Measurements from ENCODE around the gene LRP1B. TPM values are rescaled to one million over a fixed set of nuclear protein-coding genes. Genes with fewer than 3 reads are reported as not detected.

Gene LRP1B
- total RNA-seq, 4 donors from 2014 or later: 3.6 to 10.1 (median 6.1) TPM

DNA sequence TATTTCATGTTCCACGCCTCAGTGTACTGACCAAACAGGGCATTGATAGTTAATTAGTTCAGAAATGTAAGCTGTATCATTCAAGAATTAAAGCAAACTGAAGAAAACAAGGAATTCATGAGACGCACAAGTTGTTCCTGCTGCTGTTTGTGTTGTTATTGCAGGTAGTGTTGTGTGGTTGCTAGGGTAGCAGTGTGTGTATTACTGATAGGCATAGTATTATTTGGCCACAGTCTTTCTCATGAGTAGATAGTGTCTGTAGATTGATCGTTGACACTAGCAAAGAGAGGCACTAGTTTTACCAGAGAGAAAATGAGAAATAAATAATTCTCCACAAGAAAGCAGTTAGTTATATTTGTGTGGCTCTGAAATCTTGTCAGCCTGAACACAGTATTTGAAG, 548.6 kb downstream of the LRP1B start:
- TF ChIP-seq, protein P1, sequence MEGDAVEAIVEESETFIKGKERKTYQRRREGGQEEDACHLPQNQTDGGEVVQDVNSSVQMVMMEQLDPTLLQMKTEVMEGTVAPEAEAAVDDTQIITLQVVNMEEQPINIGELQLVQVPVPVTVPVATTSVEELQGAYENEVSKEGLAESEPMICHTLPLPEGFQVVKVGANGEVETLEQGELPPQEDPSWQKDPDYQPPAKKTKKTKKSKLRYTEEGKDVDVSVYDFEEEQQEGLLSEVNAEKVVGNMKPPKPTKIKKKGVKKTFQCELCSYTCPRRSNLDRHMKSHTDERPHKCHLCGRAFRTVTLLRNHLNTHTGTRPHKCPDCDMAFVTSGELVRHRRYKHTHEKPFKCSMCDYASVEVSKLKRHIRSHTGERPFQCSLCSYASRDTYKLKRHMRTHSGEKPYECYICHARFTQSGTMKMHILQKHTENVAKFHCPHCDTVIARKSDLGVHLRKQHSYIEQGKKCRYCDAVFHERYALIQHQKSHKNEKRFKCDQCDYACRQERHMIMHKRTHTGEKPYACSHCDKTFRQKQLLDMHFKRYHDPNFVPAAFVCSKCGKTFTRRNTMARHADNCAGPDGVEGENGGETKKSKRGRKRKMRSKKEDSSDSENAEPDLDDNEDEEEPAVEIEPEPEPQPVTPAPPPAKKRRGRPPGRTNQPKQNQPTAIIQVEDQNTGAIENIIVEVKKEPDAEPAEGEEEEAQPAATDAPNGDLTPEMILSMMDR (IDR thresholded peaks at IDR 0.05): no peak
- DNase-seq (ENCODE audit: low spot score): no peak
- ATAC-seq (ENCODE audit: low FRiP score): no peak

DNA sequence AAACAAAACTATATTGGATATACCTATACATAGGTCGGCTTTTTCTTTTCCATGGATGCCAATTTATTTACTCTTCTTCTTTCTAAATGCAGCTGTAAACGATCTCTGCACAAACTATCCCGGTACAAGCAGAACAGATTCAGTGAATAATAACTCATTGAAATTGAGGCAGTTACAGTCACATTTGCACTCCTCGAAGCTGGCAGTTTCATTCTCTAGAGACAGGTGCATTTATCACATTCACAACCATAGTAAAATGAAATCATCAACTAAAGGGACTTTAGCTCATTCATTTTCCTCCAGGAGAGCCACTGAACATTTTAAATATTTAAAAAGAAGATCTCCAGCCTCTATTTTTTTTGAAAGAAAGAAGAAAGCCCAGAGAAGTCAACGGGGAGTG, 551.7 kb downstream of the LRP1B start:
- DNase-seq (ENCODE audit: low spot score) (no peak), ATAC-seq (ENCODE audit: low FRiP score) (no peak)
- TF ChIP-seq, protein P1 (IDR thresholded peaks at IDR 0.05): no peak

DNA sequence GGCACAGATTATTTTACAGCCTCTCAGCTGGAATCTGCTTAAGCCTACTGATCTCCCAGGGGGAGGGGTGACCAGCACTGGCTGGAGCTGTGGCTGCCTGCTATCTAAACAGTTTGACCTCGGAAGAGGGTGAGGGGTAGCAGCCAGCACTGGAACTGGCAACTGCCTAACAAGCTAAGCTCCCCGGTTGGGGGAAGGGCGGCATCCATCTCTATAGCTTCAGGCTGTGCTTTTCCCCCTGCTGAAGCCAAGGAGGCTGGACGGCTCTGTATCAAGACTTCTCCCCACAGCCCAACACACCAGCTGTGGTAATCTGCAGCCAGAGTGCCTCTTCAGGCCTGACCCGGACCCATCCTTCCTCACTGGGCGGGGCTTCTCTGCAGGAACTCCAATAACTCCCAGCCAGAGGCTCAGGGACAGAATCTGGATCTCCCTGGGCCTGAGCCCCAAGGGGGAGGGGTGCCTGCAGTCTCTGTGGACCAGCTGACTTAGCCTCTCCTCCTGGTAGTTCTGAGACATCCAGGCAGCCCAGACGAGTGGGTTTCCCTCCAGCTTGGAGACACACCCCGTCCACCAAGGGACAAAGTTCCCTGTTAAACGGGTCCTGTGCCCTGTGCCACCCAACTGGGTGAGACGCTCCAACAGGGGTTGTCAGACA, 560.2 kb downstream of the LRP1B start:
- ATAC-seq (ENCODE audit: low FRiP score) (no peak), DNase-seq (ENCODE audit: low spot score) (no peak)
- TF ChIP-seq, protein P1 (IDR thresholded peaks at IDR 0.05): no peak

DNA sequence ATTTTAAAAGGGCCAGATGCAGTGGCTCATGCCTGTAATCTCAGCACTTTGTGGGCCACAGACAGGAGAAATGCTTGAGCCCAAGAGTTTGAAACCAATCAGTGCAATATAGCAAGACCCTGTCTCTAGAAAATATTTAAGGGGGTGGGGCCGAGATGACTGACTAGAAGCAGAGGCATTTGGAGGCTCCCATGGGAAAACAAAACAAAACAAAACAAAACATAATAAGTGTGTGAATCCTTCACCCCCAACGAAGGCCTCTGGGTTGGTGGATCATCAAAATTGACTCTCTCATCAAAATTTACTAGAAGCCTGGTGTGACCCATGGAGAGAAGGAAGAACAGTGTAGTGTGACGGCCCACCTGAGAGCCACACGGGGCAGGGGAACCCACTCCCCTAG, 560.9 kb downstream of the LRP1B start:
- TF ChIP-seq, protein P1 (IDR thresholded peaks at IDR 0.05): no peak
- ATAC-seq (ENCODE audit: low FRiP score): no peak

DNA sequence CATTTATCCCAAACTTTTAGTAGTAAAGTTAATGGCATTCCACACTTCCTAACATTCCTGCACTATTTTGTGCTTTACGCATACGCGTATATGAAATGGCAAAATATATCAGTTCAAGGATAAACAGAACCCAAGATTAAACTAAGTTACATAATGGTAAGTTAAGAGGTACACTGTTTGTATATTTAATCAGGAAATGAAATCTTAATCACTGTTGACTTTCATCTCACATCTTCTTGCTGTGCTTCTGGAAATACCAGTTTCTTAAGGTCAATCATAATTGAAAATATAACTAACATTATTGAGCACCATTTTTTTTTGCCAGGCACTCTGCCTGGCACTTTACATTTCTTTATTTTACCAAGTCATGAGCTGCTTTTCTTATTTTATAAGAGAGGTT, 565.2 kb downstream of the LRP1B start:
- ATAC-seq (ENCODE audit: low FRiP score) (no peak), DNase-seq (ENCODE audit: low spot score) (no peak)
- TF ChIP-seq, protein P1 (IDR thresholded peaks at IDR 0.05): no peak

More for the DNA sequence above, 560.9 kb downstream of the LRP1B start:
- no peak for DNase-seq (ENCODE audit: low spot score)

DNA sequence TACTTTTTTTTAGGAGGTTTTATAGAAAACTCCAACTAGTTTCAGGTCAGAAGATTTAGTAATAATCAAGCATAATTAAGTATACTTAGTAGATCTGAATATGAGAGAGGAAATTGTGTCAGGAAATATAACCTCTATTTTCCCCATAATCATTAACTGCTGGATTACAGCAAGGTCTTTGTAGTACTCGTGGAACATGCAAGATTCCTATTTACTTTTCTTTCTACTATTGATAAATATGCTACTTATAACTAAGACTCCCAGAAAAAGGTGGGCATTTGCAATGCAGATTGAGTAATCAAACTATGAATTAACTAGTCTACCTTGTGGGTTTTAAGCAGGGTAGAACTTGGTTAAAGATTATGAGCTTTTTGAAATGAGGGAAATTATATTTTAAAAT, 570.1 kb downstream of the LRP1B start:
- no peak for ATAC-seq (ENCODE audit: low FRiP score)
- DNase-seq (ENCODE audit: low spot score): no peak
- TF ChIP-seq, protein P1 (IDR thresholded peaks at IDR 0.05): no peak

DNA sequence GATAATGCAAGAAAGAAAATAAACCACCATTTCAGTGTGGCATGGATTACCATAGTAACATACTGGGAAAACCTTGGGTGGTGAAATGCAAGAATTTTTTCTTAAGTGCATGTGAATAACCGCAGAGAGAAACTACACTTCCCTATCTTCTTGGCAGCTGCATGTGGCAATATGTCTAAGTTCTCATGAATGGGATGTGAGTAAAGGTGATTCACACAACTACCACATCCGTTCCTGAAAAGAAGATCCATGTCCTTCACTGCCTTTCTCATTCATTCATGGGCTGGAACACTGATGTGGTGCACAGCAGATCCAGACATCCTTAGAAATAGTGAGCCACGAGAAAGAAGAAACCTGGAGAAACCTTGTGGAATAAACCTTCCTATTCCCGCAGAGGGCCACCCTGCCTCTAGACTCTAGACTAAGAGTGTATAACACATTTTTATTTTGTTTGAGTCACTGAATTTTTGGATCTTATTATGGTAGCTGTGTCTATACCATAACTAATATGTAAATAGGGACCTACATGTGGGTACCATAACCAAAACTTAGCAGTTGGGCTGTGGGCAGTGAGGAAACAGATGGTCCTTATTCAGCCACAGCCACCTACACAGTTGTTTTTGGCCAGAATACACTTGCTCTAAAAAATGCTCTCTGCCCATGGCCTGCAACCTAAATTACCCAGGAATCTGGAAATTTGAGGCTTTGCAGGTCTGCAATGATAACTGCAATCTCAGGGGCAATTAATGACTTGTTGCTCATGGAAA, 573.3 kb downstream of the LRP1B start:
- TF ChIP-seq, protein P1 (IDR thresholded peaks at IDR 0.05): no peak
- ATAC-seq (ENCODE audit: low FRiP score) (no peak), DNase-seq (ENCODE audit: low spot score) (no peak)

Data from omental fat pad (tissue), 4 donors.